Articular chondrocyte of knee joint (primary cell): ENCODE data around the gene PSME3. TPM values are rescaled to one million over a fixed set of nuclear protein-coding genes. Genes with fewer than 3 reads are reported as not detected.

Source experiments
- small RNA-seq: library from RNA; depleted of rRNA; stranded (forward); fragments of <200 nt; gene quantifications from one replicate; pipeline ENCODE3, GENCODE V24; 2012
- total RNA-seq: library from RNA; depleted of rRNA; stranded (reverse); fragments of >200 nt; gene quantifications from 2 replicates; pipeline ENCODE4 v1.2.3, GENCODE V29; 2012

The PSME3 gene, protein sequence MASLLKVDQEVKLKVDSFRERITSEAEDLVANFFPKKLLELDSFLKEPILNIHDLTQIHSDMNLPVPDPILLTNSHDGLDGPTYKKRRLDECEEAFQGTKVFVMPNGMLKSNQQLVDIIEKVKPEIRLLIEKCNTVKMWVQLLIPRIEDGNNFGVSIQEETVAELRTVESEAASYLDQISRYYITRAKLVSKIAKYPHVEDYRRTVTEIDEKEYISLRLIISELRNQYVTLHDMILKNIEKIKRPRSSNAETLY
- total RNA-seq: 85.0 and 90.0 TPM in 2 replicates

DNA sequence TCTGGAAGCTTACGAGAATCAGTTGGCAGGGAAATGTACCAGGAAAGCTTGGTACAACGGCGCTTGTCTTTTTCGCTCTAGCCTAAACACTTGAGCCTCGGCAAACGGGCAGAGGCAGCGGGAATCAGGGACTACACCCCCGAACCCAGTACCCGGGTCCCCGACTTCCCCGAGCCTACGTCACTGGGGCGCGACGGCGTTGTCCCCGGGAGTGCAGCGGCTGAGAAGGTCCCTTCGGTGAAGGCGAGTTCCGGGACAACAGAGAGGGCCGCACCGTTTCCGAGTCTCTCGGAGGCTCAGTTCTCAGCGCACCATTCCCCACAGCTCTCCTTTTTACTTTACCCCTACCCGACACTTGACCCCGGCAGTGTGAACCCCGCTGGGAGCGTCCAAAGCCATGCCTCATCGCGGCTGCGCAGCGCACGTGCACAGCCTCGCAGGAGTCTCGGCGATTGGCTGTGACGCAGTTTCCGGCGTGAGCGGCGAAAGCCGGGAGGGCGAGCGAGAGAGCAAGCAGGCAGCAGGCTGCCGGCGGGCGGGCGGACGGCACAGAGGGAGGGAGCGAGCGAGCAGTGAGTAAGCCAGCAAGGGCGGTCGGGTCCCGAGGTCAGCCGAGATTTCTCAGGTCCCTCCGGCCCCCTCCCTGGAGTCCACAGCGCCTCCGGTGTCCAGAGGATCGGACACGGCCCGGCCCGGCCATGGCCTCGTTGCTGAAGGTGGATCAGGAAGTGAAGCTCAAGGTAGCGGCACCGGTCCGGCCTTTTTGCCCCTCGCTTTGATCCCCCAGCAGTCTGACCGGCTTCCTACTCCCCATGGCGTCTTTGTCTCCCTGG lies at the start of gene PSME3:
Gene PSME3 (plus strand): TSS at position 464 of the 833 bp plus-strand sequence. CDS start 235 bp downstream, at position 699.

DNA sequence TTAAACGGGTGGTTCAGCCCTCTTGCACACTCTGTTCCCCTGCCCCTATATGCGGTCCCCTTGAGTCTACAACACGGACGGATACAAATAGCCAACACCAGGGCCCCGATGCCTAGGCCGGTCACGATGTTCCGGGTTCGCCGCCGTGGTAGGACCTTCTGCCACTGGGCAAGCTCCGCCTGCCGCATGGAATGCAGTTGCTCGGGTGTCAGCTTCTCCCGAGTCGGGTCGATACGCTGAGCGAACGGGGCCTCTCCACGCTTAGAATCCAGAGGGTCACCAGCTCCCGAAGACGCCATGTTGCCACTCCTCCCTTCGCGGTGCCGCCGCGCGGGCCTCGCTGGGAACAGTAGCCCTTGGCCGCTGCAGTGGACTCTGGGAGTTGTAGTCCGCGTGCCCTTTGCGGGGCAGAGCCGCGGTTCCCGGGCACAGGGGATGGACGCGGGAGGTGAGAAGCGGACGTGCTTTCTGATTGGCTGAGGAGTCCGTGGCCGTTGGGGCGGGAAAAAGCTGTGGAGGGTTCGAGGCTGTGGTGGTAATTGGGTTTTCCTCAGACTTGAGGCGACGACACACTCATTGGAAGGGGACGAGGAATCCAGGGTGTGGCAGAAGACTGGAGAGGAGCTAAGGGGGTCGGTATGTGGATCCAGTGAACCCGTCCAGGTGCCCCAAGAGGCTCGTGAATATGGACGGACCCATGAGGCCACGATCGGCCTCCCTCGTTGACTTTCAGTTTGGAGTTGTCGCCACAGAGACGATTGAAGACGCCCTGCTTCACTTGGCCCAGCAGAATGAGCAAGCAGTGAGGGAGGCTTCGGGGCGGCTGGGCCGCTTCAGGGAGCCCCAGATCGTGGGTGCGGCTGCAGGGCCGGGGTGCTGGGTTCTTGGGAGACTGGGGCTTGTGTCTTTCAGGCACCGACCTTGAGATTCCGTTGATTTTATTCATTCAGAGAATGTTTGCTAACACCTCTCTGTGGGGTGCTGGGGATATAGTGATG lies 34.5 kb upstream of the PSME3 start, which contains the start of the genes CNTD1 and COA3:
Gene CNTD1 (plus strand): TSS at position 479 of the 998 bp plus-strand sequence. CDS start 207 bp downstream, at position 686.
Gene COA3 (minus strand): TSS at position 322 of the 998 bp plus-strand sequence. CDS start 23 bp downstream, at position 299.

DNA sequence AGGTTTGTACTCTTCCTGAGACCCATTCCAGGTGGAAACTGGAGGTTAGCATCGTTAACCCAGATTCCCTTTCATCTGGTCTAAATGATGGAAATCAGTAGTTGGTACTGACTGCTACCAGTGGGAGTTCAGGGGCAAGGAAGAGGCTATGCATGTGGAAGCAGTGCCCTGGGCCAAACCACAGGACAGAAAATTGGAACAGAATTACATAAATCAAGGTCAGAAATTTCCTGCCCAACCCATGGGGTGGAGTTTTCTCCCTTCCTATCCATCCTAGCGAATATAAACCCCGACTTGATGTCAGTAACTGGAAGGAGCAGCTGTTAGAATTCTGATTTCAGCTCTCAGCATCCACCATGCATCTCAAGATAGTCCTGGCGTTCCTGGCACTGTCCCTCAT lies 11.1 kb downstream of the PSME3 start, which contains the start of gene AOC2:
Gene AOC2 (plus strand): TSS at position 310 of the 400 bp plus-strand sequence. CDS start 47 bp downstream, at position 357.

DNA sequence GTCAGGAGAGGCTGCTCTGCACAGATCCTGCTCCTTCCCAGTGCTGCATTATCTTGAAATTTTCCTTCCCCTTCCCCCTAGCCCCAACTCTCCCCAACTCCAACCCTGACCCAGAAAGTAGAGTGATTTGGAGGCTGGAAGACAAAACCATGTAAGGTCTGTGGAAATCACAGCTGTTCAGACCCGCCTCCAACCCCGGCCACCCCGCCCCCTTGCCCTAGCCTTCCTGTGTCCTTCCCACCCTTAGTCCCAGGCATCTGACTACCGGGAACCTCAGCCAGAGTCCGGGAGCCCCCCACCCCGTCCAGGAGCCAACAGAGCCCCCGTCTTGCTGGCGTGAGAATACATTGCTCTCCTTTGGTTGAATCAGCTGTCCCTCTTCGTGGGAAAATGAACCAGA lies 17.8 kb downstream of the PSME3 start, which contains the start of gene AOC3:
Gene AOC3 (plus strand): TSS at position 246 of the 400 bp plus-strand sequence. CDS start 145 bp downstream, at position 391.

Small RNA genes within 50 kb of the gene (small RNA-seq; reads per million reads assigned to genes)
- gene MIR6781 (not detected), gene RNU6-287P (not detected)

Other genes starting within 250 kb of the PSME3 start
- gene RETREG3, start 224.0 kb upstream of the PSME3 start, total RNA-seq: 60.0 and 66.8 TPM in 2 replicates
- 17.1 and 18.1 TPM in 2 replicates for gene TUBG1, start 223.7 kb upstream of the PSME3 start, total RNA-seq
- gene TUBG2, start 174.1 kb upstream of the PSME3 start, total RNA-seq: 14.9 and 15.3 TPM in 2 replicates
- gene PLEKHH3, start 156.4 kb upstream of the PSME3 start, total RNA-seq: 8.0 and 8.2 TPM in 2 replicates
- gene CCR10, start 151.6 kb upstream of the PSME3 start, total RNA-seq: 1.0 and 1.2 TPM in 2 replicates
- 12.4 and 14.2 TPM in 2 replicates for gene CNTNAP1, start 150.9 kb upstream of the PSME3 start, total RNA-seq
- 26.6 and 27.7 TPM in 2 replicates for gene EZH1, start 88.4 kb upstream of the PSME3 start, total RNA-seq
- 0.22 TPM in 1 of 2 replicates, not detected in the other for gene RAMP2, start 72.2 kb upstream of the PSME3 start, total RNA-seq
- gene VPS25, start 59.9 kb upstream of the PSME3 start, total RNA-seq: 51.0 and 57.1 TPM in 2 replicates
- gene WNK4, start 52.8 kb upstream of the PSME3 start, total RNA-seq: under 0.01 TPM in 1 of 2 replicates, not detected in the other
- 48.9 and 52.8 TPM in 2 replicates for gene COA3, start 34.7 kb upstream of the PSME3 start, total RNA-seq
- 0.13 and 0.65 TPM in 2 replicates for gene CNTD1, start 34.5 kb upstream of the PSME3 start, total RNA-seq
- 73.6 and 81.3 TPM in 2 replicates for gene BECN1, start 9.1 kb upstream of the PSME3 start, total RNA-seq
- gene AOC2, start 11.2 kb downstream of the PSME3 start, total RNA-seq: 1.3 and 2.6 TPM in 2 replicates
- gene AOC3, start 17.8 kb downstream of the PSME3 start, total RNA-seq: 0.13 and 0.54 TPM in 2 replicates
- not detected in 2 replicates for gene G6PC1, start 67.4 kb downstream of the PSME3 start, total RNA-seq
- 16.2 and 16.7 TPM in 2 replicates for gene AARSD1, start 131.1 kb downstream of the PSME3 start, total RNA-seq
- 0.11 and 0.52 TPM in 2 replicates for gene PTGES3L, start 146.7 kb downstream of the PSME3 start, total RNA-seq
- gene RUNDC1, start 147.2 kb downstream of the PSME3 start, total RNA-seq: 11.0 and 11.8 TPM in 2 replicates
- 992 and 1,718 TPM in 2 replicates for gene RPL27, start 165.0 kb downstream of the PSME3 start, total RNA-seq
- 43.2 and 51.2 TPM in 2 replicates for gene IFI35, start 173.4 kb downstream of the PSME3 start, total RNA-seq
- gene VAT1, start 189.0 kb downstream of the PSME3 start, total RNA-seq: 322 and 382 TPM in 2 replicates
- 0.54 and 0.78 TPM in 2 replicates for gene RND2, start 191.8 kb downstream of the PSME3 start, total RNA-seq